DND-41 (cell line): ENCODE results near the gene ASXL2.

ENCODE experiments used
- EZH2 ChIP-seq: IDR thresholded peaks from 3 replicates; pipeline ENCODE4 v1.6.1; 2012; ENCODE audit warnings: borderline replicate concordance, low read depth, mild to moderate bottlenecking, moderate library complexity, low read length, inconsistent platforms; ENCODE audit not compliant: severe bottlenecking
- TF ChIP-seq, protein P1 (sequence below): IDR thresholded peaks from 2 replicates; pipeline ENCODE4 v1.5.1; 2012; ENCODE audit warnings: borderline replicate concordance, low read length, moderate library complexity, mild to moderate bottlenecking; ENCODE audit not compliant: poor library complexity, severe bottlenecking; ENCODE audit errors: extremely low read depth

- TF ChIP-seq, protein P1, sequence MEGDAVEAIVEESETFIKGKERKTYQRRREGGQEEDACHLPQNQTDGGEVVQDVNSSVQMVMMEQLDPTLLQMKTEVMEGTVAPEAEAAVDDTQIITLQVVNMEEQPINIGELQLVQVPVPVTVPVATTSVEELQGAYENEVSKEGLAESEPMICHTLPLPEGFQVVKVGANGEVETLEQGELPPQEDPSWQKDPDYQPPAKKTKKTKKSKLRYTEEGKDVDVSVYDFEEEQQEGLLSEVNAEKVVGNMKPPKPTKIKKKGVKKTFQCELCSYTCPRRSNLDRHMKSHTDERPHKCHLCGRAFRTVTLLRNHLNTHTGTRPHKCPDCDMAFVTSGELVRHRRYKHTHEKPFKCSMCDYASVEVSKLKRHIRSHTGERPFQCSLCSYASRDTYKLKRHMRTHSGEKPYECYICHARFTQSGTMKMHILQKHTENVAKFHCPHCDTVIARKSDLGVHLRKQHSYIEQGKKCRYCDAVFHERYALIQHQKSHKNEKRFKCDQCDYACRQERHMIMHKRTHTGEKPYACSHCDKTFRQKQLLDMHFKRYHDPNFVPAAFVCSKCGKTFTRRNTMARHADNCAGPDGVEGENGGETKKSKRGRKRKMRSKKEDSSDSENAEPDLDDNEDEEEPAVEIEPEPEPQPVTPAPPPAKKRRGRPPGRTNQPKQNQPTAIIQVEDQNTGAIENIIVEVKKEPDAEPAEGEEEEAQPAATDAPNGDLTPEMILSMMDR, result no peak
- TF ChIP-seq EZH2, result no peak
These were observed 149.7 kb downstream of the ASXL2 start for GRCh38 chr2:25728559-25728958.
